Breast epithelium (tissue), 4 donors: Measurements from ENCODE around the gene ARHGEF4. TPM values are rescaled to one million over a fixed set of nuclear protein-coding genes. Genes with fewer than 3 reads are reported as not detected.

Source experiments
- DNase-seq, 2 donors: peaks; one replicate each; pipeline ENCODE4 v3.0.0-alpha.2; 2019; ENCODE audit warnings: low spot score in 2 of 2
- H3K27ac ChIP-seq, 2 donors: fragments of 200-600 bp; sonication (generic) in 1 of 2; one replicate each; pipeline ENCODE4 v1.5.1; 2016 to 2019; ENCODE audit warnings: mild to moderate bottlenecking in 1 of 2
- H3K27me3 ChIP-seq, 2 donors: fragments of 200-600 bp; sonication (generic) in 1 of 2; one replicate each; pipeline versions ENCODE4 v1.5.1 to v1.6.0; 2017 to 2019; ENCODE audit warnings: control low read depth in 1 of 2, mild to moderate bottlenecking in 1 of 2
- H3K36me3 ChIP-seq: fragments of 200-600 bp; one replicate; pipeline ENCODE4 v1.5.1; 2019
- H3K4me1 ChIP-seq, 2 donors: fragments of 200-600 bp; sonication (generic); one replicate each; pipeline ENCODE4 v1.5.1; 2016 to 2019; ENCODE audit warnings: control low read depth in 1 of 2
- H3K4me3 ChIP-seq, 3 donors: fragments of 200-600 bp; sonication (generic); 1 replicate in 2 of 3; 2 replicates in 1 of 3; pipeline ENCODE4 v1.5.1; 2016 to 2019; ENCODE audit warnings: mild to moderate bottlenecking in 3 of 3, moderate library complexity in 2 of 3
- H3K9me3 ChIP-seq, 2 donors: fragments of 200-600 bp; sonication (generic) in 1 of 2; one replicate each; pipeline ENCODE4 v1.5.1; 2016 to 2019; ENCODE audit warnings: control low read depth in 1 of 2
- CTCF ChIP-seq, 3 donors: fragments of 450-650 bp; IDR thresholded peaks; one replicate each; pipeline ENCODE4 v1.5.1; 2016 to 2017; ENCODE audit warnings: antibody characterized with exemption in 3 of 3, mild to moderate bottlenecking in 3 of 3, moderate library complexity in 3 of 3
- POLR2A ChIP-seq: fragments of 450-650 bp; IDR thresholded peaks from one replicate; pipeline ENCODE4 v1.6.1; 2016; ENCODE audit warnings: antibody characterized with exemption, mild to moderate bottlenecking, moderate library complexity
- POLR2AphosphoS5 ChIP-seq, 3 donors: sonication (generic); formaldehyde crosslinking; IDR thresholded peaks; one replicate each; pipeline ENCODE4 v1.6.1; 2017; ENCODE audit warnings: antibody characterized with exemption in 3 of 3
- intact Hi-C: fragments of 100-400 bp; cut with DNase I; formaldehyde crosslinking; loops from one replicate; pipeline ENCODE4 v1.15.1; 2023; ENCODE audit warnings: low total_unique reads
- total RNA-seq, 3 donors: library from RNA; depleted of rRNA; stranded (reverse); fragments of >200 nt; gene quantifications; one replicate each; pipeline ENCODE4 v1.1.0, GENCODE V29; 2016

ARHGEF4 gene
- total RNA-seq, 3 donors from 2014 or later, result 7.5 to 10.1 (median 8.0) TPM

DNA sequence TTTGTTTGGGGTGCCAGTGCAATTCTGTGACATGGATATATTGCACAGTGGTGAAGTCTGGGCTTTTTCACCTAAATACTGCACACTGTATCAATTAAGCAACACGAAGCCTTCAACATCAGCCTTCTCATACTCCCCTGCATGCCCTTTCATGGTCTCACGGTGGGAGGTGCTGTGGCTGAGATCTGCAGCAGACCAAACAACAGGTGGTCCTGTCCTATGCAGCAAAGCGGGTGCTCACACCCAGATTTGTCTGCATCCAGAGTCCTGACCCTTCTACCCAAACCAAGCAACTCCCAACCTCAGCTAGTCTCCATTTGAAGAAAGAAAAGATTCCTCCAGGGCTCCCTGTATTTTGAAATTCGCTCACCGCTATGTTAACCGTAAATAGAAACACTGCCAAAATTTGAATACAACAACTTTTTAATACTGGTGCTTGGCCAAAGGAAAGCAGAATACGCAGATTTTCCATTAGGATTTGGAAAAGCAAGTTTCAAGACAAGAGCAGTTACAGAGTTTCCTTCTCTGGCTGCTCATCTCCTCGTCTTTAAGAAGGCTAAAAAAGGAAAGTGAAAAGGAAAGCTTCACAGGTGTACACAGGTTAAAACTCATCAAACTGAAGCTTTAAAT, 221.6 kb downstream of the ARHGEF4 start:
- no peak overlapping the region for H3K27ac ChIP-seq
- no peak overlapping the region for H3K4me3 ChIP-seq
- intact Hi-C loops, result no loop called here
- no peak for DNase-seq
- no peaks in the 10 kb centered on the region for H3K4me1 ChIP-seq
- no peaks in the 10 kb centered on the region for H3K27me3 ChIP-seq
- TF ChIP-seq POLR2A, result no peak
- TF ChIP-seq CTCF (IDR thresholded peaks at IDR 0.05), result no peak
- no peak for TF ChIP-seq POLR2AphosphoS5 (IDR thresholded peaks at IDR 0.05)
- no peaks in the 10 kb centered on the region for H3K9me3 ChIP-seq
- H3K36me3 ChIP-seq, result no peaks in the 10 kb centered on the region

DNA sequence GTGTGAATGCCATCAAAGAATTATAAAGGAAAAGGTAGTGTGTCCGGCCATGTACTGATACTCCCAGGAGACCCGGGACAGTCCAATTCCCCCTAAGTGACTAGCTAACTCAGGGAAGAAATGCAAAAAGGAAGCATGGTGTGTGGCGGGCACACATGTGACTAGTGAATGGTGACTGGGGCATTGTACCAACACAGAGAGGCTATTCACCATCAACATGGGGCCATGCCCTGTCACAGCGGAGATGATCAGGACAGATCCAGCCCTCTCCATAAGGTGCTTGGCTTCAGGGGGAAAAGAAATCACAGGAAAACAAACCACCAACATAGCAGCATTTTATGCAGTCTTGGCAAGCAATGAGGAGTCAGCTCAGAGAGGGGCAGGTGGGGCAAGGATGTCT, 222.2 kb downstream of the ARHGEF4 start:
- Histone ChIP-seq H3K4me1 (no peaks in the 10 kb centered on the region), H3K4me3 (no peak overlapping the region), H3K27me3 (no peaks in the 10 kb centered on the region), H3K36me3 (no peaks in the 10 kb centered on the region), H3K9me3 (no peaks in the 10 kb centered on the region), H3K27ac (no peak overlapping the region)
- DNase-seq, result no peak
- intact Hi-C loops, result no loop called here
- TF ChIP-seq POLR2AphosphoS5 (IDR thresholded peaks at IDR 0.05) (no peak), POLR2A (no peak), CTCF (IDR thresholded peaks at IDR 0.05) (no peak)

DNA sequence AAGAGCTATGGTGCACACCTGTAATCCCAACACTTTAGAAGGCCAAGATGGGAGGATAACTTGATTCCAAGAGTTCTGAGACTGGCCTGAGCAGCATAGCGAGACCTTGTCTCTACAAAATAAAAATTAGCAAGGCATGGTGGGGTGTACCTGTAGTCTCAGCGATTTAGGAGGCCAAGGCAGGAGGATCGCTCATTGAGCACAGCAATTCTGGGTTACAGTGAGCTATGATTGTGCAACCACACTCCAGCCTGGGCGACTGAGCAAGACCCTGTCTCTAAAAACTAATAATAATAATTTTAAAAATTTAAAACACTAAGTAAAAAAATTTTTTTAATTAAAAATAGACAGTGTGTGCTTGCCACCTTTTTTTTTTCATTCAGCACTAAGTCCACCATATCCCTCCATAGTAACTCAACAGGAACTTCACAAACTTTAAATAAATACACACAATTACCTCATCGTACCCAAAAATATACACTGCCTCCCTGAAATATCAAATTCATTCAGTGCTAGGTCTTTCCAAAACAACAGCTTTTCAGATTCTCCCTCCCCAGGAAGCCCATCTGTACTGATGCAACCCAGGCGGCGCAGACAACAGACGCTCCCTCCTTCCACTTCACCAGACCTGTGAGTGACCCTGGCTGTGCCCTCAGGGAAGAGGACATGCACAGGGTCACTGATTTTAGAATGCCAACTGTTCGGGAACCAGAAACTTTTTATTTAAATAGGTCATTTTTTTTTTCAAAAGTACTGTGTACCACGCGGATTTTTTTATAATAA, 227.0 kb downstream of the ARHGEF4 start:
- Histone ChIP-seq H3K27me3 (no peaks in the 10 kb centered on the region), H3K4me3 (no peak overlapping the region), H3K9me3 (no peaks in the 10 kb centered on the region), H3K4me1 (no peaks in the 10 kb centered on the region), H3K27ac (no peak overlapping the region), H3K36me3 (no peaks in the 10 kb centered on the region)
- TF ChIP-seq POLR2A (no peak), CTCF (IDR thresholded peaks at IDR 0.05) (no peak), POLR2AphosphoS5 (IDR thresholded peaks at IDR 0.05) (no peak)
- intact Hi-C loops, result no loop called here
- no peak for DNase-seq

GRCh38 chr2:131064589-131065512, 228.1 kb downstream of the ARHGEF4 start:
- H3K36me3 ChIP-seq, result no peaks in the 10 kb centered on the region
- no peak for DNase-seq
- TF ChIP-seq POLR2AphosphoS5 (IDR thresholded peaks at IDR 0.05), result no peak
- no peak for TF ChIP-seq POLR2A
- TF ChIP-seq CTCF (IDR thresholded peaks at IDR 0.05), result no peak
- no peaks in the 10 kb centered on the region for H3K27me3 ChIP-seq
- H3K27ac ChIP-seq, result no peak overlapping the region
- H3K4me3 ChIP-seq, result no peak overlapping the region
- no peaks in the 10 kb centered on the region for H3K9me3 ChIP-seq
- H3K4me1 ChIP-seq, result no peaks in the 10 kb centered on the region
- intact Hi-C loops, result no loop called here
